Measurements from ENCODE around the gene SLC2A1. TPM values are rescaled to one million over a fixed set of nuclear protein-coding genes. Genes with fewer than 3 reads are reported as not detected.
A peak's percentile ranks its signal among the peaks of the same experiment; 100 is the strongest.

Gene SLC2A1
- total and polyA plus RNA-seq, 9 of the 15 experiments (the other 6 are each of a cell fraction or from before 2014, with no cell fraction given), result 12.6 to 153 (median 48.0) TPM

- TF ChIP-seq NR2C2 (CRISPR knock-in tag; IDR thresholded peaks at IDR 0.05) (peak; percentile 67), NR2C2 (tag; IDR thresholded peaks at IDR 0.05) (peak; percentile 70), ZNF175 (CRISPR knock-in tag; IDR thresholded peaks at IDR 0.05; ENCODE audit: low read depth) (peak; percentile 82), HDAC3 (IDR thresholded peaks at IDR 0.05; ENCODE audit: borderline replicate concordance, partially characterized antibody) (peak; percentile 97), FOS (IDR thresholded peaks at IDR 0.05; ENCODE audit: extremely low read depth, insufficient read length) (no peak), CHD4 (IDR thresholded peaks at IDR 0.05; ENCODE audit: insufficient read depth, insufficient replicate concordance, low read depth, low read length, poor library complexity, severe bottlenecking) (no peak), IRF2 (CRISPR knock-in tag; IDR thresholded peaks at IDR 0.05) (no peak), ZNF449 (CRISPR knock-in tag; IDR thresholded peaks at IDR 0.05) (no peak), E2F1 (CRISPR knock-in tag; IDR thresholded peaks at IDR 0.05) (peak; percentile 63; the same call in 1 of the 2 replicates), TARDBP (IDR thresholded peaks at IDR 0.05) (no peak; the same call in 1 of the 2 replicates), ZBTB17 (CRISPR knock-in tag; IDR thresholded peaks at IDR 0.05) (no peak), ARID4B (CRISPR knock-in tag; IDR thresholded peaks at IDR 0.05) (peak; percentile 74; the same call in 1 of the 2 replicates), BCOR (IDR thresholded peaks at IDR 0.05) (peak; percentile 82), PKNOX1 (IDR thresholded peaks at IDR 0.05) (peak; percentile 90), FOXP1 (CRISPR knock-in tag; IDR thresholded peaks at IDR 0.05) (peak; percentile 77; the same call in 1 of the 2 replicates), CC2D1A (IDR thresholded peaks at IDR 0.05) (peak; percentile 95; the same call in 1 of the 2 replicates), ZNF707 (CRISPR knock-in tag; conservative IDR thresholded peaks at IDR 0.05) (no peak), BRF1 (IDR thresholded peaks at IDR 0.05; ENCODE audit: borderline replicate concordance, extremely low read depth, insufficient read length) (no peak), ZNF41 (CRISPR knock-in tag; conservative IDR thresholded peaks at IDR 0.05) (0 out of 2 replicates have a peak, but pooled peaks have one; percentile 13), CBFB (CRISPR knock-in tag; IDR thresholded peaks at IDR 0.05) (no peak), ETV5 (CRISPR knock-in tag; IDR thresholded peaks at IDR 0.05; ENCODE audit: low read depth) (no peak)
Measured at GRCh38 chr1:42963378-42964043, 4.8 kb upstream of the SLC2A1 start (continued).
